Neural cell (in vitro differentiated cells): ENCODE results near the gene ZDHHC18.

Experiments used
- CTCF ChIP-seq: fragments of 450-650 bp; IDR thresholded peaks from 2 replicates; pipeline ENCODE4 v1.5.1; 2014; ENCODE audit warnings: antibody characterized with exemption, mild to moderate bottlenecking, moderate library complexity; ENCODE audit not compliant: poor library complexity, severe bottlenecking
- EZH2 ChIP-seq: fragments of 200-600, 300-800 bp; shearing (Covaris generic), sonication (generic); IDR thresholded peaks from 2 replicates; pipeline ENCODE4 v1.6.1; 2014; ENCODE audit warnings: antibody characterized with exemption, low read length, borderline replicate concordance, mild to moderate bottlenecking; ENCODE audit not compliant: insufficient read depth, poor library complexity, severe bottlenecking

- TF ChIP-seq EZH2 = no peak
- TF ChIP-seq CTCF = no peak
Observed at GRCh38 chr1:26857473-26858060, 31.1 kb downstream of the ZDHHC18 start.
